Spleen (tissue), 11 donors: Measurements from ENCODE around the gene LRRN2. TPM values are rescaled to one million over a fixed set of nuclear protein-coding genes. Genes with fewer than 3 reads are reported as not detected.

Source experiments
- DNase-seq: peaks from one replicate; pipeline ENCODE4 v3.0.0-alpha.2; 2020
- H3K27ac ChIP-seq, 8 donors: fragments of 200-600 bp; sonication (generic) in 7 of 8; 1 replicate in 4 of 8; 2 replicates in 4 of 8; pipeline versions ENCODE4 v1.5.0 to v1.8.0; 2016 to 2021; ENCODE audit warnings: inconsistent platforms in 4 of 8, mild to moderate bottlenecking in 4 of 8, moderate library complexity in 1 of 8
- H3K27me3 ChIP-seq, 7 donors: fragments of 200-600 bp; sonication (generic) in 6 of 7; replicated peaks in 1 of 7; 1 replicate in 4 of 7; 2 replicates in 3 of 7; pipeline versions ENCODE4 v1.5.0 to v1.8.0; 2016 to 2021; ENCODE audit warnings: inconsistent platforms in 3 of 7, mild to moderate bottlenecking in 1 of 7
- H3K36me3 ChIP-seq, 6 donors: fragments of 200-600 bp; sonication (generic) in 5 of 6; 1 replicate in 4 of 6; 2 replicates in 2 of 6; pipeline versions ENCODE4 v1.5.0 to v1.8.0; 2016 to 2021; ENCODE audit warnings: inconsistent platforms in 2 of 6
- H3K4me1 ChIP-seq, 6 donors: fragments of 200-600 bp; sonication (generic) in 5 of 6; 1 replicate in 3 of 6; 2 replicates in 3 of 6; pipeline versions ENCODE4 v1.5.0 to v1.8.0; 2016 to 2021; ENCODE audit warnings: inconsistent platforms in 3 of 6
- H3K4me3 ChIP-seq, 8 donors: fragments of 200-600 bp; sonication (generic) in 7 of 8; 1 replicate in 4 of 8; 2 replicates in 4 of 8; pipeline versions ENCODE4 v1.5.0 to v1.8.0; 2016 to 2021; ENCODE audit warnings: inconsistent platforms in 4 of 8, mild to moderate bottlenecking in 4 of 8, moderate library complexity in 2 of 8
- H3K9me3 ChIP-seq, 8 donors: fragments of 200-600 bp; sonication (generic) in 7 of 8; 1 replicate in 4 of 8; 2 replicates in 4 of 8; pipeline versions ENCODE4 v1.5.0 to v1.8.0; 2016 to 2021; ENCODE audit warnings: inconsistent platforms in 4 of 8
- POLR2A ChIP-seq, 3 donors: fragments of 450-650 bp; IDR thresholded peaks; one replicate each; pipeline ENCODE4 v1.5.1; 2017; ENCODE audit warnings: antibody characterized with exemption in 3 of 3, mild to moderate bottlenecking in 1 of 3
- POLR2AphosphoS5 ChIP-seq, 3 donors: sonication (generic); formaldehyde crosslinking; IDR thresholded peaks; one replicate each; pipeline ENCODE4 v1.5.1; 2017; ENCODE audit warnings: antibody characterized with exemption in 3 of 3
- WGBS, 5 donors: extraction: QIAGEN DNeasy Blood & Tissue Kit in 3 of 5; methylation state at CpG; one replicate each; pipeline versions ENCODE4 v1.1.5 to v1.1.7; 2013 to 2018; 5-methylcytosine and 5-hydroxymethylcytosine counted together
- intact Hi-C: fragments of 100-400 bp; cut with DNase I; formaldehyde crosslinking; loops from one replicate; pipeline ENCODE4 v1.15.0; 2023; ENCODE audit warnings: low total_unique reads
- polyA plus RNA-seq, 3 donors: library from polyadenylated mRNA; stranded (reverse); fragments of 200-250 nt; gene quantifications; one replicate each; pipeline ENCODE4 v1.2.1, GENCODE V29; 2013
- total RNA-seq, 7 donors: library from RNA; depleted of rRNA in 3 of 7; stranded (reverse); fragments of >200 nt in 3 of 7; fragmentation: NEBNext Ultra II Directional in 4 of 7; extraction: Animal tissue kit (Norgen Biotek cat#: 25700) in 4 of 7; gene quantifications; one replicate each; pipeline versions ENCODE4 v1.1.0 to v1.2.1, GENCODE V29; 2016 to 2021
- TF ChIP-seq, protein P1 (sequence below), 11 experiments: fragments of 200-600 bp in 7 of 11; fragments of 450-650 bp in 4 of 11; sonication (generic) in 4 of 11; IDR thresholded peaks in 8 of 11; conservative IDR thresholded peaks in 3 of 11; 1 replicate in 7 of 11; 2 replicates in 4 of 11; pipeline versions ENCODE4 v1.4.0 to v1.8.0; 2016 to 2021; ENCODE audit warnings: antibody characterized with exemption in 11 of 11, inconsistent platforms in 4 of 11, mild to moderate bottlenecking in 1 of 11
- donor health status: healthy with polysubstance abuse.
- donor health status: DM: no; HTN: no; CAD: no; lungs with moderate emphysema.
- donor health status: DM: no; HTN: no; CAD: no.
- donor health status: Bipolar disorder and iron deficiency.
- donor health status: healthy.
- donor health status: DM: no; HTN: no; CAD: no.
- donor health status: DM: yes; HTN: yes; CAD: no.

The LRRN2 gene
- total and polyA plus RNA-seq, 10 donors: 1.6 to 11.9 (median 4.5) TPM

DNA sequence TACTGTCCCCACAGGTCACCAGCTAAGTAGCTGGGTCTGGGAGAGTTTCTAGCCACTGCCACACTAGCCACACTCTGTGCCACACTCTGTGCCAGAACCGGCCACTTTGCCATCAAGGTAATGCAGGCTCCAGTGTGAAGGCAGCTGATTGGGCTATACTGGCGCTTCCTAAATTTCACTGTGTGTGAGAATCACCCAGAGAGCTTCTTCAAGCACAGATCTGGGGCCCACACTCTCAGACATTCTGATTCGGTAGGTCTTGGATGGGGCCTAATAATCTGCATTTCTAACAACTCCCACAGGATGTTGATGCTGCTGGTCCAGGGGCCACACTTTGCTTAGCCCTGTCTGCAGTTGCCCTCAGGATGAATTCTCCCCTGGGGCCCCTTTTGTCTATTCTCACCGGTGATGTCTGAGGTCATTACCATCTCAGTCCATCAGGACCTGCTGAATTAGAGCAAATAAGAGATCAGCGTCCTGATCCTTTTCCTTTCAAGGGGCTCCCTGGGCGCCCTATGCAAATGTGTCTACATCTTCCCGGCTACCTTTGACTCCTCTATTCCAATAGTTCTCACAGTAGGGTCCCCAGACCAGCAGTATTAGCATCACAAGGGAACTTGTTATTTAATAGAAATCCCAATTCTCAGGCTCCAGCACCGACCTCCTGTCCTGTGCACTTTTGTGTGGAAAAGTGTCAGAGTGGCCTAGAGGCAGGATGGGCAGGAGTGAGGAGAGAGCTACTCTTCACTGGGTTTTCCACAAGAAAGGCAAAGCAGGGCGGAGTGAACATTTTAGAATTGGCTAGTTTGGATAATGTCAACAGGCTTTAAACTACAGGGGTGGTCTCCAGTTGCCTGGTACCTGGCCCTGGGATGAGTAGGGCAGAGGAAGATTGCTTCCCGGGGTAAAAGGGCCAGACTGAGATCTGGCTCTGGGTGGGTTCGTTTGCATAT is 24.7 kb upstream of the LRRN2 start:
- peaks cover 0 to 25% (median 14%) of the 10 kb centered on the region in 6 donors for H3K4me1 ChIP-seq
- TF ChIP-seq POLR2AphosphoS5 (IDR thresholded peaks at IDR 0.05) (no peak), POLR2A (IDR thresholded peaks at IDR 0.05) (no peak)
- TF ChIP-seq, protein P1, sequence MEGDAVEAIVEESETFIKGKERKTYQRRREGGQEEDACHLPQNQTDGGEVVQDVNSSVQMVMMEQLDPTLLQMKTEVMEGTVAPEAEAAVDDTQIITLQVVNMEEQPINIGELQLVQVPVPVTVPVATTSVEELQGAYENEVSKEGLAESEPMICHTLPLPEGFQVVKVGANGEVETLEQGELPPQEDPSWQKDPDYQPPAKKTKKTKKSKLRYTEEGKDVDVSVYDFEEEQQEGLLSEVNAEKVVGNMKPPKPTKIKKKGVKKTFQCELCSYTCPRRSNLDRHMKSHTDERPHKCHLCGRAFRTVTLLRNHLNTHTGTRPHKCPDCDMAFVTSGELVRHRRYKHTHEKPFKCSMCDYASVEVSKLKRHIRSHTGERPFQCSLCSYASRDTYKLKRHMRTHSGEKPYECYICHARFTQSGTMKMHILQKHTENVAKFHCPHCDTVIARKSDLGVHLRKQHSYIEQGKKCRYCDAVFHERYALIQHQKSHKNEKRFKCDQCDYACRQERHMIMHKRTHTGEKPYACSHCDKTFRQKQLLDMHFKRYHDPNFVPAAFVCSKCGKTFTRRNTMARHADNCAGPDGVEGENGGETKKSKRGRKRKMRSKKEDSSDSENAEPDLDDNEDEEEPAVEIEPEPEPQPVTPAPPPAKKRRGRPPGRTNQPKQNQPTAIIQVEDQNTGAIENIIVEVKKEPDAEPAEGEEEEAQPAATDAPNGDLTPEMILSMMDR (IDR thresholded peaks at IDR 0.05 in 8 of 11, conservative IDR thresholded peaks at IDR 0.05 in 3 of 11): no peak
- intact Hi-C loops: no loop called here
- no peak overlapping the region for H3K27ac ChIP-seq
- H3K36me3 ChIP-seq: no peaks in the 10 kb centered on the region
- no peak overlapping the region for H3K4me3 ChIP-seq
- DNase-seq: no peak
- peaks cover 0 to 42% (median 4%) of the 10 kb centered on the region in 7 donors for H3K27me3 ChIP-seq
- WGBS, 5 donors: 69 to 77% (median 72%) methylated on average over 11 of the region's 11 CpGs
- no peaks in the 10 kb centered on the region for H3K9me3 ChIP-seq

DNA sequence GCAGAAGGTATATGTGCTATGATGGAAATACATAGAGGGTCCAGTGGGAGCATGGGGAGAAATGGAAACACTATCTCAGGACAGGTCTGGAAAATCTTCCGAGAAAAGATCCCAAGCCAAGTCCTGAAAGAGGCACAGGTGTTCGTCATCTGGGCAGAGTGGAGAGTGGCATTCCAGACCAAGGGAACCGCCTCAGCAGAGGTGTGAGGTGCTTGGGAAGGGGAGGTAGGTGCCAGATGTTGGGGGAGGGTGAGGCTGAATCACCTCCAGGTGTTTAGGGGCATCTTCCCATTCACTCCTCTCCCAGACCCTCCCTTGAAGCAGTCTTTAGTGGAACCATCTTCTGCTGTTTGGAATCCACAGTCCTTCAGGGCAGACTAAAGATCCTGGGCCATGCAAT is 23.5 kb upstream of the LRRN2 start:
- H3K36me3 ChIP-seq: no peaks in the 10 kb centered on the region
- intact Hi-C loops: no loop called here
- no peak overlapping the region for H3K27ac ChIP-seq
- H3K9me3 ChIP-seq: no peaks in the 10 kb centered on the region
- peaks cover 0 to 21% (median 13%) of the 10 kb centered on the region in 6 donors for H3K4me1 ChIP-seq
- peaks cover 0 to 42% (median 4%) of the 10 kb centered on the region in 7 donors for H3K27me3 ChIP-seq
- H3K4me3 ChIP-seq: no peak overlapping the region
- WGBS, 5 donors: 85 to 99% (median 89%) methylated on average over 3 of the region's 3 CpGs
- no peak for DNase-seq
- TF ChIP-seq POLR2AphosphoS5 (IDR thresholded peaks at IDR 0.05): no peak
- TF ChIP-seq, protein P1 (IDR thresholded peaks at IDR 0.05 in 8 of 11, conservative IDR thresholded peaks at IDR 0.05 in 3 of 11): no peak
- no peak for TF ChIP-seq POLR2A (IDR thresholded peaks at IDR 0.05)

DNA sequence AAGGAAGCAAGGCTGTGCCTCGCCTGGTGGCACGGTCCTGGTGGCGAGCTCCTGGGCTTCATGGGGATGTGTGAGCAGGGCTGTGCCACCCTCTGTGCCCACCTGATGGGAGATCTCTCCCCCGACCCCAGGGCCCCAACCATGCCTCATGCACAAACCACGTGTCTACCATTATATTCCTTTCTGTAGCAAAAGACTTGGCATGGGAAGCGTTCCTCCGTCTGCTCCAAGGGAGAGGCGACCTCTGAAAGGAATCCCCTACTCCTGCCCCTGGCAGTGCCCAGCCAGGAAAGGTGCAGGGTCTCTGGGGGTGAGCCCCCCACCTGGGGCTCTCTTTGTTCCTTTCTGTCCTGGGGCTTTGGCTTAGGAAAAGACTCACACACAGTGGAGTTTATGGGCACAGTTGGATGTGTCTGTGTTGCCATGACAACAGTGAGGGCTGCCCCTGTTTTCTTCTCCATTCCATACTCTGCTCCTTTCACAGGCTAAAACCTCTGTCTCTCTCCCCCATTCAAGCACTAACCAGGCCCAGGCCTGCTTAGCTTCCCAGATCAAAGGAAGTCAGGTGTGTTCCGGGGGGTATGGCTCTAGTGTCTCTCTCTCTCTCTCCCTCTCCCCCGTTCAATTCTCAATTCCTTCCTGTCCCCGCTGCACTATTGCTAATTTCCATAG is 21.4 kb upstream of the LRRN2 start:
- Histone ChIP-seq H3K27me3 (peaks cover 0 to 26% (median 0%) of the 10 kb centered on the region in 7 donors), H3K4me3 (no peak overlapping the region), H3K36me3 (no peaks in the 10 kb centered on the region), H3K9me3 (no peaks in the 10 kb centered on the region), H3K4me1 (peaks cover 0 to 12% (median 2%) of the 10 kb centered on the region in 6 donors), H3K27ac (no peak overlapping the region)
- DNase-seq: no peak
- WGBS, 5 donors: 63 to 75% (median 69%) methylated on average over 11 of the region's 11 CpGs
- intact Hi-C loops: no loop called here
- TF ChIP-seq, protein P1 (IDR thresholded peaks at IDR 0.05 in 8 of 11, conservative IDR thresholded peaks at IDR 0.05 in 3 of 11): no peak
